Left lung (tissue), 10 donors: ENCODE measurements around the gene S100PBP. TPM values are rescaled to one million over a fixed set of nuclear protein-coding genes. Genes with fewer than 3 reads are reported as not detected.

Experiments
- ATAC-seq: fragments of 200-7000 bp; cut with Tn5 transposase; one replicate; pipeline ENCODE4 v1.9.1; 2020; ENCODE audit warnings: moderate library complexity
- DNase-seq, 4 donors: peaks; one replicate each; pipeline ENCODE4 v3.0.0-alpha.2; 2013 to 2020
- H3K27ac ChIP-seq, 2 donors: fragments of 200-600 bp; sonication (generic) in 1 of 2; one replicate each; pipeline versions ENCODE4 v1.5.0 to v1.8.0; 2020 to 2021
- H3K27me3 ChIP-seq, 2 donors: fragments of 200-600 bp; sonication (generic) in 1 of 2; one replicate each; pipeline versions ENCODE4 v1.5.0 to v1.8.0; 2020 to 2021
- H3K36me3 ChIP-seq, 2 donors: fragments of 200-600 bp; sonication (generic) in 1 of 2; one replicate each; pipeline versions ENCODE4 v1.5.0 to v1.8.0; 2020 to 2021
- H3K4me1 ChIP-seq, 2 donors: fragments of 200-600 bp; one replicate each; pipeline ENCODE4 v1.8.0; 2021
- H3K4me3 ChIP-seq, 2 donors: fragments of 200-600 bp; sonication (generic) in 1 of 2; one replicate each; pipeline versions ENCODE4 v1.5.0 to v1.8.0; 2020 to 2021; ENCODE audit warnings: mild to moderate bottlenecking in 1 of 2
- H3K9me3 ChIP-seq, 2 donors: fragments of 200-600 bp; sonication (generic) in 1 of 2; one replicate each; pipeline versions ENCODE4 v1.5.0 to v1.8.0; 2020 to 2021
- intact Hi-C, 2 donors: fragments of 100-400 bp; cut with DNase I; formaldehyde crosslinking; loops; one replicate each; pipeline versions ENCODE4 v1.11.2 to v1.14.2; 2022
- polyA plus RNA-seq, 6 donors: library from polyadenylated mRNA; unstranded; fragments of 120-200 nt; gene quantifications; one replicate each; pipeline ENCODE4 v1.2.1, GENCODE V29; 2013; ENCODE audit not compliant: insufficient read length in 6 of 6
- total RNA-seq, 2 donors: library from RNA; stranded (reverse); fragmentation: NEBNext Ultra II Directional; extraction: Animal tissue kit (Norgen Biotek cat#: 25700); gene quantifications; one replicate each; pipeline ENCODE4 v1.2.1, GENCODE V29; 2021
- TF ChIP-seq, protein P1 (sequence below), 2 donors: fragments of 200-600 bp; sonication (generic) in 1 of 2; IDR thresholded peaks; one replicate each; pipeline versions ENCODE4 v1.5.0 to v1.8.0; 2021; ENCODE audit warnings: antibody characterized with exemption in 2 of 2
- donor health status: DM: no; HTN: yes; CAD: no.
- donor health status: DM: no; HTN: no; CAD: no.

S100PBP gene
- total and polyA plus RNA-seq, 8 donors: 32.3 to 56.5 (median 51.1) TPM

DNA sequence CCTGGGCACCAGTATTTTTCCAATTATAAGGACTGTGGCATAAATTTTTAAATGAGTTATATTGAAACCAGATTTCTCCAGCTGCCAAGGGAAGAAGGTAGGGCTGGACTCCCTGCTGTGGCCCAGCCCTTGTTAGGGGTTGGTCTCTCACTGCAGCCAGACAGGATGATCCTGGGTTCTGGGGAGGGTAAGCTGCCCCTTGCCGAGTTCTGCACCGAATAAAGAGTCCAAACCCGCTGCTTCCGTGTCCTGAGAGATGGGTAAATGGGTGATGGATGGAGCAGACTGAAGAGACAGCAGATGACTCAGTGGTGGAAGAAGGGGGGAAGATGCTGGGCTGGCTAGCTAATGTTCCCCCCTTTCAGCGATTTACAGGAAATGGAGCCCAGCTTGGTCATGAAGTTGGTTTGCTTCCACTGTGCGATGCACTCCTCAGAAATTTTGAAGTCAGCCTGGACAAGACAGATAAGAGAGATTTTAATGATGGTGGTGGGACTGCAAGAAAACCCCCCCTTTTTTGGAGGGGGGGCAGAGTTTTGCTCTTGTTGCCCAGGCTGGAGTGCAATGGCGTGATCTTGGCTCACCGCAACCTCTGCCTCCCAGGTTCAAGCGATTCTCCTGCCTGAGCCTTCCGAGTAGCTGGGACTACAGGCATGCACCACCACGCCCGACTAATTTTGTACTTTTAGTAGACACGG lies 41.7 kb upstream of the S100PBP start:
- peaks cover 0 to 79% of the 10 kb centered on the region in 2 donors for H3K36me3 ChIP-seq
- no peak for ATAC-seq
- TF ChIP-seq, protein P1, sequence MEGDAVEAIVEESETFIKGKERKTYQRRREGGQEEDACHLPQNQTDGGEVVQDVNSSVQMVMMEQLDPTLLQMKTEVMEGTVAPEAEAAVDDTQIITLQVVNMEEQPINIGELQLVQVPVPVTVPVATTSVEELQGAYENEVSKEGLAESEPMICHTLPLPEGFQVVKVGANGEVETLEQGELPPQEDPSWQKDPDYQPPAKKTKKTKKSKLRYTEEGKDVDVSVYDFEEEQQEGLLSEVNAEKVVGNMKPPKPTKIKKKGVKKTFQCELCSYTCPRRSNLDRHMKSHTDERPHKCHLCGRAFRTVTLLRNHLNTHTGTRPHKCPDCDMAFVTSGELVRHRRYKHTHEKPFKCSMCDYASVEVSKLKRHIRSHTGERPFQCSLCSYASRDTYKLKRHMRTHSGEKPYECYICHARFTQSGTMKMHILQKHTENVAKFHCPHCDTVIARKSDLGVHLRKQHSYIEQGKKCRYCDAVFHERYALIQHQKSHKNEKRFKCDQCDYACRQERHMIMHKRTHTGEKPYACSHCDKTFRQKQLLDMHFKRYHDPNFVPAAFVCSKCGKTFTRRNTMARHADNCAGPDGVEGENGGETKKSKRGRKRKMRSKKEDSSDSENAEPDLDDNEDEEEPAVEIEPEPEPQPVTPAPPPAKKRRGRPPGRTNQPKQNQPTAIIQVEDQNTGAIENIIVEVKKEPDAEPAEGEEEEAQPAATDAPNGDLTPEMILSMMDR (IDR thresholded peaks at IDR 0.05): no peak
- H3K27me3 ChIP-seq: no peaks in the 10 kb centered on the region
- H3K9me3 ChIP-seq: no peaks in the 10 kb centered on the region
- no peak for DNase-seq
- H3K4me1 ChIP-seq: peaks cover 9 to 20% of the 10 kb centered on the region in 2 donors
- peak overlapping the region in 1 of 2 donors; percentile 29 for H3K27ac ChIP-seq
- intact Hi-C loops: no loop called here
- no peak overlapping the region for H3K4me3 ChIP-seq

DNA sequence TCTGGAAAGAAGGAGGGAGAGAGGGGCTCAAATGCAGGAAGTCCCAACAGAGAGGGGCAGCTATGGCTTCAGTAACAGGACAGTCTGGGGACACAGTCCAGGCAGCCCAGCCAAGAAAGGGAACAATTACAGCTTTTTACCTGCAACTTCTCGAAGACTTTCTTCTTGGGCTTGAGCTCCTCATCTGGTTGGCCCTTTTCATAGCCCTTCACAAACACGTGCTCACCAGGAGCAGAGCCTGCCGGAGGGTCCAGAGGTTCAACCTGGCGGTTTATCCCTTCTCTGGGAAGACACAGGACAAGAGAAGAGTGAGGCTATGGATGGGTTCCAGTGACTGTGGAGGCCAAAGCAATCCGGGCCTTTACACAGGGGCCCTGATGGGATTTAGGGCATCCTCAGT lies 38.2 kb upstream of the S100PBP start:
- H3K9me3 ChIP-seq: no peaks in the 10 kb centered on the region
- no peak for DNase-seq
- ATAC-seq: no peak
- no peak overlapping the region for H3K4me3 ChIP-seq
- H3K27ac ChIP-seq: no peak overlapping the region
- intact Hi-C loops: no loop called here
- peaks cover 9 to 10% of the 10 kb centered on the region in 2 donors for H3K4me1 ChIP-seq
- no peaks in the 10 kb centered on the region for H3K27me3 ChIP-seq
- H3K36me3 ChIP-seq: peaks cover 0 to 100% of the 10 kb centered on the region in 2 donors
- TF ChIP-seq, protein P1 (IDR thresholded peaks at IDR 0.05): no peak

DNA sequence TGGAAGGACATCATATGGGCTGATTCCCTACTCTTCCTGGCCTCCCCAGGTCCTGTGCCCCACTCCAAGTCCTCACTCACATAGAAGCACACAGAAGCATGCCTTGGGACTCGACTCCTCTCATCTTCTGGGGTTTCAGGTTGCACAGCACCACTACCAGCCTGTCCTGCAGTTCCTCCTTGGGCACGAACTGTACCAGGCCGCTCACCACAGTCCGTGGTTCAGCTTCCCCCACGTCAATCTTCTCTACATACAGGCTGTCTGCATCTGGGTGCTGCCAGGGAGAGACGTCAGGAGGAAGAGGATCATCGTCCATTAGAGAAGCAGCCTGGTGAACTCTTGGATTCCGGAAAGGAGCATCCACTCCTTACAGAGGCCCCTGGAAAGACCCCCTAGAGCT lies 37.4 kb upstream of the S100PBP start:
- no peak overlapping the region for H3K27ac ChIP-seq
- intact Hi-C loops: no loop called here
- ATAC-seq: no peak

DNA sequence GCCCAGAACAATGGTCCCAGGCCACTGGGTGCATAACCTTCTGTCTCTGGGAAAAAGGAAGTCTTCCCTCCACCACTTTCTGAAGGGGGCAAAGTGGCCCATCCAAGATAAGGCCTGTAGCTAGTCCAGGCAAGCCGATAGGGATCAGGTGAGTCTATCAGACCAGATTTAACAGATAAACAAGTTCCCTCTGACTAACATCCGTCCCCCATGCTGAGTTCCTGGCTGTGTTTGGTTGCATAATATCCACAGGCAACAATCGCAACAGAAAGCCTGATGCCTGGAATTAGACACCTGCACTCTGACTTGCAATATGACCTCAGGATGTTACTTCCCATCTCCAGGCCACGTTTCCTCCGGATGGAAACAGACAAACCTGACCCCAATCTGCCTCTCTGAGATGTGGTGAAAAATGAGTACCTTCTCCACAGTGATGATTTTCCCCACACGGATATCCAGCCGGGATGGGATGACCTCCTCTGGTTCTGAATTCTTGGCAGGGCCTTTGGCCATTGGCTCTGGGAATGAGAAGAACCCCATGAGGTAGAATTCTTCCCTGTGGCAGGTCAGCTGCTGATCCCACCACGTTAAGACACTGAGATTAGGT lies 36.7 kb upstream of the S100PBP start:
- TF ChIP-seq, protein P1 (IDR thresholded peaks at IDR 0.05): no peak
- peaks cover under 1 to 2% of the 10 kb centered on the region in 2 donors for H3K4me1 ChIP-seq
- ATAC-seq (no peak), DNase-seq (no peak)
- H3K9me3 ChIP-seq: no peaks in the 10 kb centered on the region
- H3K27ac ChIP-seq: no peak overlapping the region
- H3K36me3 ChIP-seq: peaks cover 0 to 100% of the 10 kb centered on the region in 2 donors
- no peak overlapping the region for H3K4me3 ChIP-seq
- intact Hi-C loops: no loop called here
- H3K27me3 ChIP-seq: no peaks in the 10 kb centered on the region

More for the DNA sequence above, 37.4 kb upstream of the S100PBP start:
- TF ChIP-seq, protein P1 (IDR thresholded peaks at IDR 0.05): no peak
- no peak overlapping the region for H3K4me3 ChIP-seq
- H3K4me1 ChIP-seq: peaks cover 8 to 9% of the 10 kb centered on the region in 2 donors
- H3K36me3 ChIP-seq: peaks cover 0 to 100% of the 10 kb centered on the region in 2 donors
- no peaks in the 10 kb centered on the region for H3K9me3 ChIP-seq
- H3K27me3 ChIP-seq: no peaks in the 10 kb centered on the region
- no peak for DNase-seq

DNA sequence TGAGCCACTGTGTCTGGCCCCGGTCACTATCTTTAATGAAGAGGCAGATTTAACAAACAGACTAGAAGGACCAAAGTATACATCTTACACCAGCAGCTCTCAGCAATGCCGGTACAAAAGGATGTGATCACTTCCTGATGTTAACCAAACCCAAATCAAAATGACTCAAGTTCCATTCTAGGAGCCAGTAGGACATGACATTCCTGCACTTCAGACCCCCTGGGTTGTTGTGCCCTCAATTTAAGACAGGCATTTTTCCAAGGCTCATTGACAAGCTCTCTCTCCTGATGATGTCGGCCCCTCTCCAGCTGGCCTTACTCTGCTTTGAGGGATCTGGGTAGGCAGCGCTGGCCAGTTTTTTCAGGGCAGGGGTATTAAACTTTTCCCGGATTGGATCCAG lies 35.4 kb upstream of the S100PBP start:
- intact Hi-C loops: no loop called here
- H3K9me3 ChIP-seq: no peaks in the 10 kb centered on the region
- H3K4me1 ChIP-seq: no peaks in the 10 kb centered on the region
- TF ChIP-seq, protein P1 (IDR thresholded peaks at IDR 0.05): no peak
- H3K36me3 ChIP-seq: peaks cover 0 to 100% of the 10 kb centered on the region in 2 donors
- DNase-seq: no peak
- no peak overlapping the region for H3K4me3 ChIP-seq
- H3K27me3 ChIP-seq: no peaks in the 10 kb centered on the region
- H3K27ac ChIP-seq: no peak overlapping the region
- ATAC-seq: no peak
